Sigmoid colon (tissue), 7 donors: ENCODE measurements around the gene IFI27L1. TPM values are rescaled to one million over a fixed set of nuclear protein-coding genes. Genes with fewer than 3 reads are reported as not detected.
A peak's percentile ranks its signal among the peaks of the same experiment; 100 is the strongest.

Experiments used
- DNase-seq: peaks from one replicate; pipeline ENCODE4 v3.0.0-alpha.2; 2019
- H3K27ac ChIP-seq, 4 donors: fragments of 200-600 bp; sonication (generic); one replicate each; pipeline ENCODE4 v1.5.1; 2016 to 2019; ENCODE audit warnings: mild to moderate bottlenecking in 1 of 4
- H3K27me3 ChIP-seq, 3 donors: fragments of 200-600 bp; sonication (generic); one replicate each; pipeline ENCODE4 v1.5.1; 2019; ENCODE audit warnings: mild to moderate bottlenecking in 1 of 3
- H3K36me3 ChIP-seq, 4 donors: fragments of 200-600 bp; sonication (generic); one replicate each; pipeline ENCODE4 v1.5.1; 2016 to 2019
- H3K4me1 ChIP-seq, 4 donors: fragments of 200-600 bp; sonication (generic); one replicate each; pipeline ENCODE4 v1.5.1; 2017 to 2019
- H3K4me3 ChIP-seq, 4 donors: fragments of 200-600 bp; sonication (generic); one replicate each; pipeline ENCODE4 v1.5.1; 2017 to 2019; ENCODE audit warnings: mild to moderate bottlenecking in 2 of 4, moderate library complexity in 1 of 4
- H3K9me3 ChIP-seq, 4 donors: fragments of 200-600 bp in 3 of 4; sonication (generic) in 3 of 4; one replicate each; pipeline versions ENCODE4 v1.5.1 to v1.6.1; 2013 to 2019
- CTCF ChIP-seq, 4 experiments: fragments of 450-650 bp in 3 of 4; fragments of 200-600 bp in 1 of 4; IDR thresholded peaks; one replicate each; pipeline ENCODE4 v1.5.1; 2016 to 2019; ENCODE audit warnings: antibody characterized with exemption in 4 of 4, mild to moderate bottlenecking in 3 of 4, moderate library complexity in 2 of 4
- EP300 ChIP-seq, 4 donors: sonication (generic); formaldehyde crosslinking; IDR thresholded peaks; one replicate each; pipeline ENCODE4 v1.6.1; 2017; ENCODE audit warnings: antibody characterized with exemption in 4 of 4
- POLR2A ChIP-seq, 2 donors: fragments of 450-650 bp; IDR thresholded peaks; one replicate each; pipeline ENCODE4 v1.6.1; 2016; ENCODE audit warnings: antibody characterized with exemption in 2 of 2, mild to moderate bottlenecking in 2 of 2, moderate library complexity in 2 of 2
- POLR2AphosphoS5 ChIP-seq, 4 donors: sonication (generic); formaldehyde crosslinking; IDR thresholded peaks; one replicate each; pipeline ENCODE4 v1.6.1; 2017; ENCODE audit warnings: antibody characterized with exemption in 4 of 4
- WGBS, 2 donors: extraction: QIAGEN DNeasy Blood & Tissue Kit; methylation state at CpG; one replicate each; pipeline ENCODE4 v1.1.7; 2013; 5-methylcytosine and 5-hydroxymethylcytosine counted together
- intact Hi-C: fragments of 100-400 bp; cut with DNase I; formaldehyde crosslinking; loops from one replicate; pipeline ENCODE4 v1.15.1; 2023
- polyA plus RNA-seq, 3 donors: library from polyadenylated mRNA; stranded (reverse); fragments of 200-250 nt; gene quantifications; one replicate each; pipeline ENCODE4 v1.2.3, GENCODE V29; 2013
- total RNA-seq, 4 donors: library from RNA; depleted of rRNA; stranded (reverse); fragments of >200 nt; gene quantifications; one replicate each; pipeline ENCODE4 v1.1.0, GENCODE V29; 2016
- donor health status: healthy with polysubstance abuse.
- donor health status: Bipolar disorder and iron deficiency.
- donor health status: healthy.

Gene IFI27L1
- total and polyA plus RNA-seq, 7 donors: 6.7 to 49.5 (median 8.6) TPM

GRCh38 chr14:94081386-94081820 is 293 bp downstream of the IFI27L1 start:
- H3K4me3 ChIP-seq: peak overlapping the region; percentile 88 to 98 (median 92)
- intact Hi-C loops: loop anchor here (2.0 kb wide), 2 partner anchors 47 to 93 kb away; partner anchors contain the start of genes IFI27L2 and PPP4R4
- peaks cover 0 to 22% (median 7%) of the 10 kb centered on the region in 4 donors for H3K36me3 ChIP-seq
- DNase-seq: no peak
- 0 to 1% methylated on average over 19 of the region's 19 CpGs for WGBS, 2 donors
- peak overlapping the region; percentile 88 to 97 (median 95) for H3K27ac ChIP-seq
- no peaks in the 10 kb centered on the region for H3K9me3 ChIP-seq
- peaks cover 0 to 47% (median 40%) of the 10 kb centered on the region in 4 donors for H3K4me1 ChIP-seq
- H3K27me3 ChIP-seq: no peaks in the 10 kb centered on the region
- TF ChIP-seq EP300 (IDR thresholded peaks at IDR 0.05) (no peak), POLR2AphosphoS5 (IDR thresholded peaks at IDR 0.05) (no peak), CTCF (IDR thresholded peaks at IDR 0.05) (no peak), POLR2A (IDR thresholded peaks at IDR 0.05) (no peak)

- Histone ChIP-seq H3K27ac (no peak overlapping the region), H3K27me3 (no peaks in the 10 kb centered on the region), H3K4me3 (no peak overlapping the region), H3K4me1 (no peaks in the 10 kb centered on the region), H3K36me3 (no peaks in the 10 kb centered on the region), H3K9me3 (no peaks in the 10 kb centered on the region)
- TF ChIP-seq POLR2AphosphoS5 (IDR thresholded peaks at IDR 0.05): no peak
- TF ChIP-seq EP300 (IDR thresholded peaks at IDR 0.05): no peak
- no peak for TF ChIP-seq POLR2A (IDR thresholded peaks at IDR 0.05)
- no peak for TF ChIP-seq CTCF (IDR thresholded peaks at IDR 0.05)
- 71 to 75% methylated on average over 4 of the region's 4 CpGs for WGBS, 2 donors
- intact Hi-C loops: no loop called here
- DNase-seq: no peak
These were observed 6.8 kb downstream of the IFI27L1 start for GRCh38 chr14:94087891-94088290.

- TF ChIP-seq POLR2A (IDR thresholded peaks at IDR 0.05) (no peak), EP300 (IDR thresholded peaks at IDR 0.05) (no peak), CTCF (IDR thresholded peaks at IDR 0.05) (no peak), POLR2AphosphoS5 (IDR thresholded peaks at IDR 0.05) (no peak)
- H3K27ac ChIP-seq: no peak overlapping the region
- 95% methylated on average over 5 of the region's 5 CpGs for WGBS, 2 donors
These were observed 7.4 kb downstream of the IFI27L1 start for GRCh38 chr14:94088516-94088915.

GRCh38 chr14:94089479-94089878 is 8.4 kb downstream of the IFI27L1 start:
- DNase-seq: no peak
- Histone ChIP-seq H3K36me3 (no peaks in the 10 kb centered on the region), H3K9me3 (no peaks in the 10 kb centered on the region), H3K27me3 (no peaks in the 10 kb centered on the region), H3K4me3 (no peak overlapping the region), H3K4me1 (no peaks in the 10 kb centered on the region), H3K27ac (no peak overlapping the region)
- intact Hi-C loops: no loop called here
- 94 to 97% methylated on average over 4 of the region's 4 CpGs for WGBS, 2 donors
- TF ChIP-seq EP300 (IDR thresholded peaks at IDR 0.05): no peak
- TF ChIP-seq POLR2AphosphoS5 (IDR thresholded peaks at IDR 0.05): no peak
- TF ChIP-seq POLR2A (IDR thresholded peaks at IDR 0.05): no peak
- no peak for TF ChIP-seq CTCF (IDR thresholded peaks at IDR 0.05)

More at GRCh38 chr14:94088516-94088915, 7.4 kb downstream of the IFI27L1 start:
- H3K9me3 ChIP-seq: no peaks in the 10 kb centered on the region
- H3K27me3 ChIP-seq: no peaks in the 10 kb centered on the region
- intact Hi-C loops: no loop called here
- no peaks in the 10 kb centered on the region for H3K36me3 ChIP-seq
- no peak overlapping the region for H3K4me3 ChIP-seq
- H3K4me1 ChIP-seq: no peaks in the 10 kb centered on the region
- DNase-seq: no peak

- Histone ChIP-seq H3K27me3 (no peaks in the 10 kb centered on the region), H3K27ac (no peak overlapping the region), H3K4me1 (no peaks in the 10 kb centered on the region), H3K9me3 (no peaks in the 10 kb centered on the region), H3K4me3 (no peak overlapping the region), H3K36me3 (peaks cover 0 to 5% (median 0%) of the 10 kb centered on the region in 4 donors)
- TF ChIP-seq CTCF (IDR thresholded peaks at IDR 0.05) (no peak), POLR2A (IDR thresholded peaks at IDR 0.05) (no peak), POLR2AphosphoS5 (IDR thresholded peaks at IDR 0.05) (no peak)
- no peak for DNase-seq
- intact Hi-C loops: no loop called here
- whole genome bisulfite sequencing, 2 donors: 97 to 98% methylated on average over 2 of the region's 2 CpGs
These were observed 12.3 kb downstream of the IFI27L1 start for GRCh38 chr14:94093418-94093817.
